PC-9 (cell line): ENCODE measurements around the gene TUBB4B. TPM values are rescaled to one million over a fixed set of nuclear protein-coding genes. Genes with fewer than 3 reads are reported as not detected.
A peak's percentile ranks its signal among the peaks of the same experiment; 100 is the strongest.

Source experiments
- BruUV-seq: library from RNA; stranded (reverse); fragments of 400-500 nt; replicated peaks from 2 replicates; lab custom pipeline; 2021; lab: Mats Ljungman, UMichigan
- CTCF ChIA-PET: fragments of 300-600 bp; sonication (Branson Sonifier 250); formaldehyde crosslinking; loops from one replicate; lab custom pipeline; 2022; ENCODE audit warnings: antibody characterized with exemption; lab: Charles Lee
- POLR2A ChIA-PET: fragments of 300-600 bp; sonication (Branson Sonifier 250); formaldehyde crosslinking; loops from one replicate; lab custom pipeline; 2022; ENCODE audit warnings: antibody characterized with exemption; ENCODE audit not compliant: unreplicated experiment; lab: Charles Lee
- DNase-seq, 2 experiments: peaks; one replicate each; pipeline versions ENCODE4 v3.0.0 to v3.0.0-alpha.2; 2015 to 2022; ENCODE audit warnings: mixed read lengths in 1 of 2
- H2AFZ ChIP-seq: fragments of 200-600 bp; sonication (generic); 2 replicates; pipeline ENCODE4 v1.8.1; 2017; ENCODE audit warnings: antibody characterized with exemption
- H3F3A ChIP-seq: fragments of 200-600 bp; sonication (generic); 2 replicates; pipeline ENCODE4 v1.8.1; 2017; ENCODE audit warnings: antibody characterized with exemption, mild to moderate bottlenecking, low read depth; ENCODE audit not compliant: insufficient read depth
- H3K27ac ChIP-seq: fragments of 200-600 bp; sonication (generic); 2 replicates; pipeline ENCODE4 v1.6.1; 2016; ENCODE audit warnings: mixed run types
- H3K27me3 ChIP-seq: fragments of 200-600 bp; sonication (generic); 2 replicates; pipeline ENCODE4 v1.6.1; 2016; ENCODE audit warnings: low read depth, mixed run types; ENCODE audit not compliant: insufficient read depth
- H3K36me3 ChIP-seq: fragments of 200-600 bp; sonication (generic); 2 replicates; pipeline ENCODE4 v1.6.1; 2016; ENCODE audit warnings: low read depth, mixed run types
- H3K4me1 ChIP-seq: fragments of 200-600 bp; sonication (generic); replicated peaks from 2 replicates; pipeline ENCODE4 v1.6.1; 2016; ENCODE audit warnings: mixed run types; ENCODE audit not compliant: insufficient read depth
- H3K4me2 ChIP-seq: fragments of 200-600 bp; sonication (generic); 2 replicates; pipeline ENCODE4 v1.6.1; 2017; ENCODE audit warnings: mixed run types
- H3K4me3 ChIP-seq: fragments of 200-600 bp; sonication (generic); 2 replicates; pipeline ENCODE4 v1.6.1; 2016; ENCODE audit warnings: mixed run types
- H3K79me2 ChIP-seq: fragments of 200-600 bp; sonication (generic); 2 replicates; pipeline ENCODE4 v1.6.1; 2017; ENCODE audit warnings: low read depth, mixed run types
- H3K9me2 ChIP-seq: fragments of 200-600 bp; sonication (generic); 2 replicates; pipeline ENCODE4 v1.8.1; 2017; ENCODE audit warnings: mild to moderate bottlenecking; ENCODE audit not compliant: insufficient read depth
- H3K9me3 ChIP-seq: fragments of 200-600 bp; sonication (generic); 2 replicates; pipeline ENCODE4 v1.8.1; 2016; ENCODE audit warnings: low read depth; ENCODE audit not compliant: insufficient read depth
- H4K20me1 ChIP-seq: fragments of 200-600 bp; sonication (generic); 2 replicates; pipeline ENCODE4 v1.8.1; 2017; ENCODE audit not compliant: insufficient read depth
- CTCF ChIP-seq: fragments of 200-600 bp; sonication (generic); conservative IDR thresholded peaks from 2 replicates; pipeline ENCODE4 v1.6.1; 2017; ENCODE audit warnings: mixed run types, antibody characterized with exemption, mild to moderate bottlenecking, moderate library complexity
- EZH2 ChIP-seq: fragments of 200-600 bp; sonication (generic); IDR thresholded peaks from 2 replicates; pipeline ENCODE4 v1.8.0; 2017; ENCODE audit warnings: antibody characterized with exemption, low read depth
- intact Hi-C: fragments of 100-400 bp; cut with micrococcal nuclease; formaldehyde crosslinking; loops from one replicate; pipeline ENCODE4 v1.10.0; 2022; ENCODE audit not compliant: unreplicated experiment
- total RNA-seq: library from RNA; stranded (reverse); gene quantifications from 2 replicates; pipeline ENCODE4 v1.2.3, GENCODE V29; 2021

Gene TUBB4B
- total RNA-seq, 1 experiment from 2014 or later = 494 TPM

- peaks cover 55% of the 10 kb centered on the region for H3K4me1 ChIP-seq
- H3K27ac ChIP-seq = peak within 1 kb of the TSS; percentile 79
- H3K4me2 ChIP-seq = peak within 1 kb of the TSS; percentile 99
- H3K27me3 ChIP-seq = no peaks in the 10 kb centered on the region
- POLR2A ChIA-PET = interaction anchor here (0.6 to 1.0 kb wide), 5 partner anchors 13 to 436 kb away, joined by 3 to 6 read pairs (median 3); no protein-coding TSS in a partner anchor
- TF ChIP-seq CTCF = no peak
- TF ChIP-seq EZH2 = no peak
- CTCF ChIA-PET = interaction anchor here (0.6 kb wide), 2 partner anchors 34 to 171 kb away, joined by 3 to 9 read pairs; partner anchors contain the start of gene ENTPD2
- intact Hi-C loops = no loop called here
- H3K79me2 ChIP-seq = peaks cover 7% of the 10 kb centered on the region; the same call in 1 of the 2 replicates
- H3F3A ChIP-seq = peaks cover 53% of the 10 kb centered on the region
- H3K9me3 ChIP-seq = no peaks in the 10 kb centered on the region
- DNase-seq = peak; percentile 81 to 93
- H2AFZ ChIP-seq = peak within 1 kb of the TSS; percentile 81; the same call in 1 of the 2 replicates
- no peaks in the 10 kb centered on the region for H3K9me2 ChIP-seq
- no peaks in the 10 kb centered on the region for H4K20me1 ChIP-seq
- H3K4me3 ChIP-seq = peak within 1 kb of the TSS; percentile 90
- TSS peak; percentile 74 for BruUV-seq
- no peaks in the 10 kb centered on the region for H3K36me3 ChIP-seq
Measured at GRCh38 chr9:137224830-137225694, 16.0 kb upstream of the TUBB4B start, which contains the start of gene CYSRT1. CYSRT1 (plus strand) TSS chr9:137225174; CDS start chr9:137225622, 448 bp downstream.

- POLR2A ChIA-PET = interaction anchor here (1.6 kb wide), 1 partner anchor 37 kb away, joined by 4 read pairs; no protein-coding TSS in a partner anchor
- Histone ChIP-seq H3K36me3 (no peaks in the 10 kb centered on the region), H2AFZ (no peak overlapping the region), H3K4me1 (peaks cover 55% of the 10 kb centered on the region), H3K4me2 (peak overlapping the region; percentile 99), H4K20me1 (no peaks in the 10 kb centered on the region), H3K9me3 (no peaks in the 10 kb centered on the region), H3F3A (peaks cover 45% of the 10 kb centered on the region), H3K9me2 (no peaks in the 10 kb centered on the region), H3K4me3 (peak overlapping the region; percentile 90), H3K27ac (peak overlapping the region; percentile 79), H3K27me3 (no peaks in the 10 kb centered on the region), H3K79me2 (peaks cover 7% of the 10 kb centered on the region; the same call in 1 of the 2 replicates)
- CTCF ChIA-PET = no interaction called here
- no peak for TF ChIP-seq EZH2
- no peak for TF ChIP-seq CTCF
- BruUV-seq = no TSS peak
- no peak for DNase-seq
- intact Hi-C loops = loop anchor here (2.0 kb wide), 2 partner anchors 51 to 179 kb away; partner anchors contain the start of genes NPDC1 and TOR4A
Measured at GRCh38 chr9:137225699-137226331, 15.3 kb upstream of the TUBB4B start.
